ENCODE measurements around the gene ABTB1.

- TF ChIP-seq THRA (CRISPR knock-in tag; IDR thresholded peaks at IDR 0.05; ENCODE audit: borderline replicate concordance) (no peak), HOXA9 (CRISPR knock-in tag; IDR thresholded peaks at IDR 0.05; ENCODE audit: borderline replicate concordance) (no peak), ETS1 (CRISPR knock-in tag; IDR thresholded peaks at IDR 0.05) (no peak), ELF4 (CRISPR knock-in tag; IDR thresholded peaks at IDR 0.05; ENCODE audit: borderline replicate concordance) (no peak), RCOR2 (CRISPR knock-in tag; IDR thresholded peaks at IDR 0.05) (no peak), ZNF281 (CRISPR knock-in tag; IDR thresholded peaks at IDR 0.05; ENCODE audit: borderline replicate concordance) (no peak), POLR2G (IDR thresholded peaks at IDR 0.05; ENCODE audit: low read depth, low read length) (no peak), EED (CRISPR knock-in tag; IDR thresholded peaks at IDR 0.05) (no peak), FIP1L1 (IDR thresholded peaks at IDR 0.05; ENCODE audit: borderline replicate concordance, insufficient read depth, low read depth, low read length) (no peak), STAT6 (CRISPR knock-in tag; IDR thresholded peaks at IDR 0.05; ENCODE audit: borderline replicate concordance) (no peak)
Measured at GRCh38 chr3:127668906-127669305, 3.8 kb upstream of the ABTB1 start.

All from HepG2 (cell line).